ENCODE results near the gene VASP. TPM values are rescaled to one million over a fixed set of nuclear protein-coding genes. Genes with fewer than 3 reads are reported as not detected.

The VASP gene
- total and polyA plus RNA-seq, 2 experiments from 2014 or later = 60.3 to 147 TPM

- no peaks in the 10 kb centered on the region for H3K27me3 ChIP-seq (ENCODE audit: insufficient read depth)
- Mint-ChIP-seq H3K4me1 (peaks cover 7% of the 10 kb centered on the region; the same call in 2 of the 3 replicates), H3K36me3 (ENCODE audit: low read depth) (peaks cover 32% of the 10 kb centered on the region), H3K27ac (no peak overlapping the region), H3K27me3 (ENCODE audit: insufficient read depth, low read depth, poor library complexity) (peaks cover 11% of the 10 kb centered on the region), H3K4me3 (no peak overlapping the region), H3K9me3 (no peaks in the 10 kb centered on the region; the same call in 2 of the 3 replicates)
- DNase-seq (ENCODE audit: low spot score) (no peak), ATAC-seq (no peak)
- H2AFZ ChIP-seq = no peak overlapping the region
- H3K36me3 ChIP-seq (ENCODE audit: insufficient read depth) = peaks cover 7% of the 10 kb centered on the region
- no peak overlapping the region for H3K4me3 ChIP-seq
- no peaks in the 10 kb centered on the region for H3K9me2 ChIP-seq (ENCODE audit: insufficient read depth)
- H3F3A ChIP-seq (replicated peaks; ENCODE audit: low read depth) = 0 out of 2 replicates have a peak, but pooled peaks cover 10% of the 10 kb centered on the region
- TF ChIP-seq ZNF114 (CRISPR knock-in tag; IDR thresholded peaks at IDR 0.05) (no peak), JUNB (IDR thresholded peaks at IDR 0.05; ENCODE audit: unreplicated experiment) (no peak), EZH2 (IDR thresholded peaks at IDR 0.05; ENCODE audit: low read depth, unreplicated experiment) (no peak), ETS1 (IDR thresholded peaks at IDR 0.05) (no peak), ZNF462 (CRISPR knock-in tag; IDR thresholded peaks at IDR 0.05) (no peak), EZH2phosphoT487 (IDR thresholded peaks at IDR 0.05; ENCODE audit: unreplicated experiment) (no peak), POLR2AphosphoS5 (IDR thresholded peaks at IDR 0.05; ENCODE audit: low read depth) (no peak)
- H4K20me1 ChIP-seq (replicated peaks; ENCODE audit: insufficient read depth) = peaks cover 47% of the 10 kb centered on the region
- H3K27ac ChIP-seq (ENCODE audit: low read depth) = no peak overlapping the region; the same call in 1 of the 2 replicates
- peaks cover 4% of the 10 kb centered on the region; the same call in 1 of the 2 replicates for H3K4me1 ChIP-seq (ENCODE audit: insufficient read depth)
- H3K79me2 ChIP-seq (replicated peaks; ENCODE audit: insufficient read depth) = peaks cover 59% of the 10 kb centered on the region
- H3K4me2 ChIP-seq = no peak overlapping the region
Observed at GRCh38 chr19:45517238-45517637, 10.0 kb downstream of the VASP start.

All from GM23338 (cell line).